Activated CD8-positive, alpha-beta T cell treated with anti-CD3 and anti-CD28 coated beads for 36 hours (primary cell): ENCODE measurements around the gene PGRMC2. TPM values are rescaled to one million over a fixed set of nuclear protein-coding genes. Genes with fewer than 3 reads are reported as not detected.

Experiments used
- ATAC-seq: fragments of 200-7000 bp; cut with Tn5 transposase; one replicate; pipeline ENCODE4 v1.10.0; 2021; ENCODE audit warnings: mild to moderate bottlenecking, moderate library complexity
- CTCF ChIA-PET: fragments of 350-600 bp; sonication (Branson Sonifier 250); formaldehyde crosslinking; loops from one replicate; lab custom pipeline; 2021; ENCODE audit warnings: antibody characterized with exemption; lab: Charles Lee
- POLR2A ChIA-PET: fragments of 350-600 bp; sonication (Branson Sonifier 250); formaldehyde crosslinking; loops from one replicate; lab custom pipeline; 2021; ENCODE audit warnings: antibody characterized with exemption; lab: Charles Lee
- DNase-seq: peaks from one replicate; pipeline ENCODE4 v3.0.0-alpha.2; 2020
- H3K27ac Mint-ChIP-seq: one replicate; pipeline ENCODE4 v1.8.0; 2021; ENCODE audit warnings: mild to moderate bottlenecking, mixed read lengths
- H3K27me3 Mint-ChIP-seq: one replicate; pipeline ENCODE4 v1.8.0; 2021; ENCODE audit warnings: mixed read lengths
- H3K36me3 Mint-ChIP-seq: one replicate; pipeline ENCODE4 v1.8.0; 2021; ENCODE audit warnings: low read depth, mixed read lengths
- H3K4me1 Mint-ChIP-seq: one replicate; pipeline ENCODE4 v1.8.0; 2021; ENCODE audit warnings: low read depth, mixed read lengths
- H3K4me3 Mint-ChIP-seq: one replicate; pipeline ENCODE4 v1.8.0; 2021; ENCODE audit warnings: mild to moderate bottlenecking, moderate library complexity, mixed read lengths
- H3K9me3 Mint-ChIP-seq: one replicate; pipeline ENCODE4 v1.8.0; 2021; ENCODE audit warnings: mixed read lengths
- intact Hi-C: fragments of 100-400 bp; cut with micrococcal nuclease; formaldehyde crosslinking; loops from one replicate; pipeline ENCODE4 v1.10.0; 2022
- total RNA-seq, 2 experiments: library from RNA; stranded (reverse); gene quantifications; one replicate each; pipeline ENCODE4 v1.2.3, GENCODE V29; 2021
- TF ChIP-seq, protein P1 (sequence below): fragments of 200-600 bp; IDR thresholded peaks from one replicate; pipeline ENCODE4 v1.8.0; 2022; ENCODE audit warnings: antibody characterized with exemption, mild to moderate bottlenecking

The PGRMC2 gene
- total RNA-seq, 2 experiments from 2014 or later = 51.2 to 53.5 TPM

DNA sequence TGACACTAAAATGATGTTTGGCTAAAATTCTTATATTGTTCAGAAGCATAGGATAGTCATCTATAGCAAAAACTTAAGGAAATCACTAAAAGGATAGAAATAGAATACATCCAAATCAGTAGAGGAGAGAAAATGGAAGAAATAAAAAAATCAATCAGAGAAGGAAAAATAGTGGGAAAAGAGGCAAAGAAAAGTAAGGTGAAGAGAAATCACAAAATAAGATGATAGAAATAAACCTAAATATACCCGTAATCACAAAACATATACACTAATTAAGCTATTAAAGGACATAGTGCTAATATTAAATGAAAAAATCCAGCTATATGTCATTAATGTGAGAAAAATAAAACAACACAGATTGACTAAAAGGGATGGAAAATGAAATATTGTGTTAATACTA, 6.3 kb downstream of the PGRMC2 start:
- H3K4me3 Mint-ChIP-seq = no peak overlapping the region
- POLR2A ChIA-PET = no interaction called here
- intact Hi-C loops = loop anchor here (10.0 kb wide), 1 partner anchor 813 kb away; the partner anchor contains the start of genes C4orf33 and SCLT1

DNA sequence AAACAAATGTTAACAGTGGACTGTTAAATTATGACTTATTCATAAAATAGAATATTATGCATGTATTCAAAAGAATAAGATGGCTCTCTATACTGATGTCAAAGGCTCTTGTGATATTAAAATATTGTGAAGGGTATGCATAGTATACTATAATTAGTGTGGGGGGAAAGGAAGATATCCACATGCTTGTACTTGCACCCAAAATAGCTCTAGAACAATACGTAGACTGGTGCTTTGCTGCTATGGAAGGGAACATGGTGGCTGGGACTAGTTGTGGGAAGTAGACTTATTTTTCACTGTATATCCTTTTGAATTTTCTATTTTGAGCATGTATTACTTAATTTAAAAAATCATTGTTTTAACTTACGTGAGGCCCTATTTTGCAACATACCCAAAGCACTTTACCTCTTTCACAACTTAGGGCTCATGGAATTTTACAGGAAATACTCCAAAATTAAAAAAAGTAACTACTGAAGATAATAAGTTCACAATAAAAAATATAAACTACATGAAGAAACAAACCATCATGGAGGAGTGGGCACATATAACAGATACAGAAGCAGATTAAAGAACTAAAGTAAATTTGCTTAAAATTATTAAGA, 7.9 kb downstream of the PGRMC2 start:
- intact Hi-C loops = loop anchor here (10.0 kb wide), 1 partner anchor 815 kb away; the partner anchor contains the start of genes C4orf33 and SCLT1
- TF ChIP-seq, protein P1, sequence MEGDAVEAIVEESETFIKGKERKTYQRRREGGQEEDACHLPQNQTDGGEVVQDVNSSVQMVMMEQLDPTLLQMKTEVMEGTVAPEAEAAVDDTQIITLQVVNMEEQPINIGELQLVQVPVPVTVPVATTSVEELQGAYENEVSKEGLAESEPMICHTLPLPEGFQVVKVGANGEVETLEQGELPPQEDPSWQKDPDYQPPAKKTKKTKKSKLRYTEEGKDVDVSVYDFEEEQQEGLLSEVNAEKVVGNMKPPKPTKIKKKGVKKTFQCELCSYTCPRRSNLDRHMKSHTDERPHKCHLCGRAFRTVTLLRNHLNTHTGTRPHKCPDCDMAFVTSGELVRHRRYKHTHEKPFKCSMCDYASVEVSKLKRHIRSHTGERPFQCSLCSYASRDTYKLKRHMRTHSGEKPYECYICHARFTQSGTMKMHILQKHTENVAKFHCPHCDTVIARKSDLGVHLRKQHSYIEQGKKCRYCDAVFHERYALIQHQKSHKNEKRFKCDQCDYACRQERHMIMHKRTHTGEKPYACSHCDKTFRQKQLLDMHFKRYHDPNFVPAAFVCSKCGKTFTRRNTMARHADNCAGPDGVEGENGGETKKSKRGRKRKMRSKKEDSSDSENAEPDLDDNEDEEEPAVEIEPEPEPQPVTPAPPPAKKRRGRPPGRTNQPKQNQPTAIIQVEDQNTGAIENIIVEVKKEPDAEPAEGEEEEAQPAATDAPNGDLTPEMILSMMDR = no peak
- peaks cover 47% of the 10 kb centered on the region for H3K4me1 Mint-ChIP-seq
- DNase-seq (no peak), ATAC-seq (no peak)
- H3K27me3 Mint-ChIP-seq = no peaks in the 10 kb centered on the region
- no peaks in the 10 kb centered on the region for H3K9me3 Mint-ChIP-seq
- peaks cover 34% of the 10 kb centered on the region for H3K36me3 Mint-ChIP-seq
- ChIA-PET CTCF (no interaction called here), POLR2A (no interaction called here)
- H3K4me3 Mint-ChIP-seq = no peak overlapping the region
- no peak overlapping the region for H3K27ac Mint-ChIP-seq

More for the DNA sequence above, 6.3 kb downstream of the PGRMC2 start:
- Mint-ChIP-seq H3K27ac (no peak overlapping the region), H3K4me1 (peaks cover 58% of the 10 kb centered on the region), H3K9me3 (no peaks in the 10 kb centered on the region), H3K27me3 (no peaks in the 10 kb centered on the region), H3K36me3 (peaks cover 44% of the 10 kb centered on the region)
- DNase-seq (no peak), ATAC-seq (no peak)
- TF ChIP-seq, protein P1 = no peak
- CTCF ChIA-PET = interaction anchor here (1.0 to 1.1 kb wide), 2 partner anchors 90 to 173 kb away, joined by 3 read pairs; no protein-coding TSS in a partner anchor

DNA sequence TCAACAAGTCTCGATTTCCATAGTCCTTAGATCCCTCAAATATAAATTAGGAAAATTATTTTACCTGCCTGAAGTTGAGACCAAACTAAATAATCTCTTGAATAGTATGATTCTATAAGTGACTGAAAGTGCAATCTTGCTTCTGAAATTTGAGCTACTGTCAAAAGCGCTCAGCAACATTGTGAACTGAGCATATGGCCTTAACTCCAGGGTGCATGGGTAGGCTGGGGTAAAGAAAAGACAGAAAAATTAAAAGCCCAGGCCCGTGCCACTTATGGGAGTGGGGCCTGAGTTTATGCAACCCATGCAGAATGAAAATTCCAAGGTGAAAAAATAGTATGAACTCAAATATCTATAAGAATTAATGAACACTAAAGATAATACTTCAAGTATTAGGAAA, 9.8 kb downstream of the PGRMC2 start:
- Mint-ChIP-seq H3K4me3 (no peak overlapping the region), H3K9me3 (no peaks in the 10 kb centered on the region), H3K4me1 (peaks cover 46% of the 10 kb centered on the region), H3K27ac (no peak overlapping the region), H3K36me3 (peaks cover 24% of the 10 kb centered on the region), H3K27me3 (no peaks in the 10 kb centered on the region)
- ATAC-seq (no peak), DNase-seq (no peak)
- ChIA-PET CTCF (no interaction called here), POLR2A (no interaction called here)
- TF ChIP-seq, protein P1 = no peak
- intact Hi-C loops = no loop called here

DNA sequence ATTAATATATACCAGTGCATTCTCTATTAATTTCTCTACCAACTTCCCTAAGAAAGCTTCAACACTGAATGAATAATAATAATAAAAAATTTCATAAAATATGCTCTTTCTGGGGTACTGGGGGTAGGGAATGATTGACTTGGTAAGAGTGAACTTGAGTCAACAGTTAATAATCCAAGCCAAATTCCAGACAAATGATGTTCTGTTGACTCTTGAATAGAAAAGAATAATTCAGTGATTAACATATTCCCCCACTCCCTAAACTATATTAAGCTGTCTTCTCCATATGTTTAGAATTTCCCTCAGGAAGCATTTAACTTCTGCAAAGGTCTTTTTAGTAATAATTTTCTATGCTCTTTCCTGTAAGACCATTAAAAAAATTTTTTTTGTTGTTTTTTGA, 12.3 kb downstream of the PGRMC2 start:
- Mint-ChIP-seq H3K27ac (no peak overlapping the region), H3K27me3 (no peaks in the 10 kb centered on the region), H3K9me3 (no peaks in the 10 kb centered on the region), H3K4me1 (peaks cover 28% of the 10 kb centered on the region), H3K36me3 (peaks cover 24% of the 10 kb centered on the region), H3K4me3 (no peak overlapping the region)
- CTCF ChIA-PET = interaction anchor here (1.1 to 1.3 kb wide), 2 partner anchors 10 to 11 kb away, joined by 3 to 4 read pairs; no protein-coding TSS in a partner anchor
- DNase-seq (no peak), ATAC-seq (no peak)
- POLR2A ChIA-PET = no interaction called here
- TF ChIP-seq, protein P1 = no peak
- intact Hi-C loops = no loop called here

DNA sequence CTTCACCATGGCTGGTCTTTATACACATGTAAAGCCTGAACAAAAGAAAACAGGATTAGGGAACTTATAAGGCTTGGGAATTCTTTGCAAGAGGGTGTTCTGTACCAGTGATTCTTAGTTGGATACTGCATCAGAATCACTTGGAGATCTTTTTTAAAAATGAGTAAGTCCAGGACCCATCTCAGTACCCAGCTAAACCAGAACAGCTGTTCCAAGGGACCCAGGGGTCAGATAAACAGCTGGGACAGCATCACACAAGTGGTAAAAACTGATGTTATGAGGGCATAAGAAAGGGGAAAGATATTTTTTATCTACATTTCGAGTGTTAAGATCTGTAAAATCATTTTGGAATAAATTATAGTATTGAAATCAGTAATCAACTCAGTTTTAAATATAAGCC, 16.1 kb downstream of the PGRMC2 start:
- DNase-seq (no peak), ATAC-seq (no peak)
- H3K4me1 Mint-ChIP-seq = peaks cover 10% of the 10 kb centered on the region
- ChIA-PET CTCF (no interaction called here), POLR2A (no interaction called here)
- peaks cover 15% of the 10 kb centered on the region for H3K36me3 Mint-ChIP-seq
- TF ChIP-seq, protein P1 = no peak
- intact Hi-C loops = no loop called here
- H3K27me3 Mint-ChIP-seq = no peaks in the 10 kb centered on the region
- no peak overlapping the region for H3K27ac Mint-ChIP-seq
- H3K9me3 Mint-ChIP-seq = no peaks in the 10 kb centered on the region
- H3K4me3 Mint-ChIP-seq = no peak overlapping the region
